HG02840 (cell line): Measurements from ENCODE around the gene MAN1A1.
"Not testable (repeated sequence)": the region's sequence is repeated elsewhere in the genome, so short reads cannot be mapped to it uniquely, and the experiment has no call there.

ENCODE experiments used
- ATAC-seq: cut with Tn5 transposase; IDR thresholded peaks from one replicate; pipeline ENCODE4 v1.9.1; 2021; ENCODE audit warnings: mild to moderate bottlenecking, moderate library complexity, moderate number of reproducible peaks; ENCODE audit not compliant: unreplicated experiment, low FRiP score

The MAN1A1 gene

DNA sequence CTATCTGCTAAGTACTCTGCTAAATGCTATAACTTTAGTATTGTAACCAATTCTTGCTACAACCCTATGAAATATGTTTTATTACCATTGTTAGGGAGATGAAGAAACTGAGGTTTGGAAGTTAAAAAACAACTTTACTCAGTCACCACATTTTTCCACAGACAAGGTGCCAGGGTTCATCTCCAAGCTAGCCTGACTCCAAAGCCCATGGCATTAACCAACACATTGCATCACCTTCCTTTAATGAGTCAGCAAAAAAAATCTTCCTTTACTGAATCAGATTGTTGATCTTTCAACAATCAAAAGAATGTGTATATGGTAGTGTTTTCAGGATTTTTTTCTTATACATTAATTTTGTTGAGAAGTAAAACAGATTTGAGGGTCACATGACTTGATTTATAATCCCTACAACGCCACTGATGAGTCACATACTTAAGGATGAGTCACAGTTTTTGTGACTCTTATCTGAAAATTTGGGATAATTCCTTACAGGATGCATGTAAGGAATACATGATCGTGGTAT, 41.5 kb downstream of the MAN1A1 start:
- no peak for ATAC-seq

DNA sequence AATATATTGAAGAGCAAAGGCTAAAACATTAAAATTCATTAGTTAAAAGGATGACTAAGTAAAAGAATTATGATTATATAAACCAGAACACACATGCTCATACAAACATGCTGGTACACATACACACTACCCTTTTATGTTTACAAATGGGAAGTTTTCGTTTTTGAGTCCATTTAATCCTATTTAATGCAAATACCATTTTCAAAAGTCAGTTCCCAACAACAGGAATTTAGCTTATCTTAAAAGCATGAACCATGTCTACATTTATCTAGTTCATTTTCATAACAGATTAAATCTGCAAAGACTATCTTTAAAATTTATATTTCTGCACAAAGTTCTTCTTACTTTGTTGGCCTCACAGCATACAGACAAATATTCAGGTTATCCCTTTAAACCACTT, 42.5 kb downstream of the MAN1A1 start:
- ATAC-seq, result no peak

DNA sequence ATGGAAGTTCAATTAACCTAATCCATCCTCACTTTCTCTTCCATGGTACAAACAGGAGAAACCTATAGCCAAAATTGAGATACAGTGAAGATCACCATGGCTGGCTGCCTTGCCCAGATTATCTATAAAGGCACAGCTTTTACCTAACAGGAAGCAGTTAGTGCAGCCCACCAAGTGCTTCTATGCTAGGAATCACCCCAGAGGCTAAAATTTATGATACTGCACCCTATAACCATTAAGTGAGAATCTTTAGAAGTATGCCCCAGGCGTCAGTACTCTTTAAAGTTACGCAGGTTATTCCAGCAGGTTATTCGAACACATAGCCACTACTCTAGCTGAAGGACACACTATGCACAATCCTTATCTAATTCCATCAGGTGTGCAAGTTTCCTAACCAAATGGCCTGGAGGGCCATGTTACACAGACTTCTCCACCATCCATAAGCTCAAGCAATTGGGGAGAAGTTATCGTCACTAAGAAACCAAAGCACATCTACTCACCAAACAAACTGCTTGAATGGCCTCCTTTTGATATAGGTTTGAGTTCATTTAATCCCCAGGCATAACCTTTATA, 43.1 kb downstream of the MAN1A1 start:
- no peak for ATAC-seq

DNA sequence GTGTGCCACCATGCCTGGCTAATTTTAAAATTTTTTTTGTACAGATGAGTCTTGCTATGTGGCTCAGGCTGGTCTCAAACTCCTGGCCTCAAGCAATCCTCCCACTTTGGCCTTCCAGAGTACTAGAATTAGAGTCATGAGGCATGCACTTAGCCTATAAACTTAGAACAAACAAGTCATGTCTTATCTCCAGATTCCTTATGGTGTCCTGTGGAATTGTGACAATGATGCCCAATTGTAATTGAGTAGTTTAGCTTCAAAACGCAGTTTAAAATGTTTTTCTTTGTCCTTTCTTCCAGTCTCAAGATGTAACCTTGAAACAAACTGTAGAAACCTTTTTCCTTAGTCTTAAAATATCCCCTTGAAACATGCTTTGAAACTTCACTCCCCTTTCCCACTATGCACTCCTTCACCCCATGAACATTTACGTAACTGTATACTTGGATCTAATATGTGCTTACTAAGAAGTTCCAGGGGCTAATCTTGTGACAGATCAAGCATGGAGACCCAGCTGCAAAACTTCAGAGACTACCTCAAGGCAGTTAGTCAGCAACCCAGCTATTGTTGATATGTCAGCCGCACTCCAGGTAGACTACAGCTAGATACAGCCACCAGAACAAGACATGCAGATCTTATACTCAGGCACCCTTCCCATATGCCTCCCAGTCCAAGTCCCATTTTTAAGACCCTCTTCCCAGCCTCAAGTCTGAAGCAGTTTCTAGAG, 46.2 kb downstream of the MAN1A1 start:
- no peak for ATAC-seq

DNA sequence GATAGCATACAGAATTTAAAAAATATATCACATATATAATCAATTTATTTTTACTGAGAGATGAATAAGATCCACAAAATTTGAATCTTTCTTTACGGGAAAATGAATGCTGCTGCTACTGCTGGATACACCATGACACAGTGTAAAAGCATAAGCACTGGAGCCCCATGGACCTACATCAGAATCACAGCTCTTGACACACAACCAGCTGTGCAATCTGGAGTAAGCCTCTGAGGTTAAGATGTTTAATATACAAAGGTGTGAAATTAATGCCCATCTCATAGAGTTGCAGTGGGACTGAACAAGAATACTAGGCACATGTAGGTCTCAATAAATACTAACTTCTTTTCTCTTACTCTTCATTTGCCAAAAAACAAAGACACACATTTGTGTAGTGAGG, 48.1 kb downstream of the MAN1A1 start:
- no peak for ATAC-seq

DNA sequence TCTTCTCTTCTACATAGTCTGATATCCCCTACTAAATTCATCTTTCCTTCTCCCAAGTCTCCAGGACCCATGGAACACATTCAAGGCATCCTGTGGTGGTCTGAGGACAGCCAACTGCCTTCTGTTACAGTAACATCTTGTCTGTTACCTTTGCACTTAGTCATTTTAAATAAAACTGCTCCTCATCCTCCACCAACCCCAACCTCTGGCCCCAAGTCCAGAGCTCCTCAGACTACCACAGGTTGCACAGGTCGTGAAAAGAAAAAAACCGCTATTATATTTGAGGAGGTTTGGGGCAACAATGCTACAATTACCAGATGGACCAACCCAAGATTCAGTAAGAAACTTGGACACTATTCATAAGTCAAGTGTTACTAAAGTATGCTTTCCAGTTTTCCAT, 49.9 kb downstream of the MAN1A1 start:
- ATAC-seq, result no peak

DNA sequence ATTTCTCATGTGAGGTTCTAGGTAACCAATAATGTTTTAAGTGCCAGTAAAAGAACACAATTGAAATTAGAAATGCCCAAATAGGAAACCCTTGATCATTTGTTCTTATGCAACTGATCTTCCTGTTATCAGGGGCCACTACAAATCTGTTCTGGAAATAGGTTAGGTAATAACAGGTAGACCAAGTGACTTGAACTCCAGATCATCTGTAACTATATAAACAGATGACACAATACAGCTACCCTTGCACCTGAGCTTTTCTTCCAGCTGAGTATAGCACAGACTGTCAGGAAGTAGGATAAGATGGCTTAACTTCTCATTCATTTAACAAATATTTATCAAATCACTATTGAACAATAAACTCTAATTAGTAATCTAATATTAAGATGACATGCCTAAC, 52.5 kb downstream of the MAN1A1 start:
- ATAC-seq, result no peak

DNA sequence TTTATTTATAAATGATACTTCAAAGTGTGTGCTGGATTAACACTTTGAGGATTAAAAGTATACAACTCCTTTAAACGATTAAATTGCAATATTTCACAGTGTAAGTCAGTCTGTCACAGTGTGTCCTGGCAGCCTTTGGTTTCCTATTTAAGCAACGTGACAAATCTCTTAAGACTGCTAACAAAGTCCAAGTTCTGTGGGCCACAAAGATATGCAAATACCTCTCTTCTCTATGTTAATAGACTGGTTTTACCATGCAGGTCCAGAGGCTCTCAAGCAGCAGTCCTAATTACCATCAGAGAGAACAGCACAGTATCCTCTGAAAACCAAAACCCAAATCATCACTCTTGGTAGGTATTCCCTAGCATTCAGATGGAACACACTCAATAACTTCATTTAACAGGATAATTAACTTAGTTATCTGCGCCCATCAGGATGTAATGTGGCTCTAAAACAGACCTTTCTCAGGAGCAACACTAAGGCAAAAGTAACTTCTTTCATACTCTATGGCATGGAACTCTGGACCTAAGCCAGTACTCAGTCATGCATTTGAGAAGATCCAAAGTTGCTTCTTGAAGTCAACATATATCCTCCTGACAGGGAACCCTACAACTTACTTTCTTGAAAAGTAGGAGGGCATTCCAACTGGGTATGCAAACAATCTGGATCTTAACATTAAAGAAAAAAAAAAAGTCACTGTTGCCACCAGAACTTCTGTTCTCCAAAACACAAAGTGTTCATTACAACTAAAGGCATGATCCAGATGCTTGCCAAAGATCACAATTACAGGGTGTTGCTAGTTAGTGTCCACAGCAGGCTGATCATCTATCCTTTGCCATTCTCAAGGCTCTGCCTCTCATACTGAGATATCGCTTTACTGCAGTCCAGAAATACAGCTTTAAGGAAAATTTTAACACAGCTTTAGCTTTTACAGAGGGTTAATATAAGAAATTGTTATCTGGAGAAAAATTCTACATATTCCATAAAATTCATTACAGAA, 53.2 kb downstream of the MAN1A1 start:
- no peak for ATAC-seq

DNA sequence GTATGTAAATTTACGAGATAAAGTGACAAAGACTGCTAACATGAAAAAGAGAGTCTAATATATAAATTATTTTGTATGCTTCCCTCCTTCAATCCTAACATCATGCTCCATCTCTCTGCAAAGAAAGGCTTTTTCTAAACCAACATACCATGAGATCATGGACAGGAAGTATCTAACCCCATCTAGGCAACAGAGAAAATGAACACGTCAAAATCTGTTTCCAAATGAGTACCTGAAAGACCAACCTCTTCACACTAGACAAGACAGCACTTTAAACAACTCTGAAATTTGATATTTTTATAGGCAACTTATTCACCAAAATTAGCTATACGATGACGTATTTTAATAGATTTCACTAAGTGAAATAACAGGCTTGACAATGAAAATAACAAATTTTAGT, 54.6 kb downstream of the MAN1A1 start:
- ATAC-seq, result no peak

DNA sequence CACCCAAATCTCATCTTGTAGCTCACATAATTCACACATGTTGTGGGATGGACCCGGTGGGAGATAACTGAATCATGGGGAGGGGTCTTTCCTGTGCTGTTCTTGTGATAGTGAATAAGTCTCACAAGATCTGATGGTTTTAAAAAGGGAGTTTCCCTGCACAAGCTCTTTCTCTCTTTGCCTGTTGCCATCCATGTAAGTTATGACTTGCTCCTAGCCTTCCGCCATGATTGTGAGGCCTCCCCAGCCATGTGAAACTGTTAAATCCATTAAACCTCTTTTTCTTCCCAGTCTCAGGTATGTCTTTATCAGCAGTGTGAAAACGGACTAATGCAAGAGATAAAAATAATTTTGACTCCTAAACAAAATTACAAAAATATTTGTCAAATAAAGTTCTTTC, 58.5 kb downstream of the MAN1A1 start:
- not testable (repeated sequence) for ATAC-seq

DNA sequence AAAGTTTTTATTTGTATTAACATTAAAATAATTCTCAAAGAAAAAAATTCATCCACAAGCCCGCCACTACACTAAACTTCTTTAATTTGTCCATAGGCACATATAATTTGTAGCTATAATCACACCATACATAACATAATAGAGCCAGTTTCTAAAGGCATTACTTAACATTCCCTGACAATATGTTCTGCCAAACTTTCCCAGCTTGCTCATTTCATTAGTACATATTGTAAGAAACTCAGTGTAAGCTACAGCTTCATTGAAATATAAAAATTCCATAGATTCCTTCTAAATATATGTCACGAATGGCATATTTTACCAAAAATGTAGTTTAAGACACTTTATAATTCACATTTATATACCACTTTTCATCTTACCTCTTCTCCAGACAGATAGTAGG, 59.3 kb downstream of the MAN1A1 start:
- no peak for ATAC-seq

DNA sequence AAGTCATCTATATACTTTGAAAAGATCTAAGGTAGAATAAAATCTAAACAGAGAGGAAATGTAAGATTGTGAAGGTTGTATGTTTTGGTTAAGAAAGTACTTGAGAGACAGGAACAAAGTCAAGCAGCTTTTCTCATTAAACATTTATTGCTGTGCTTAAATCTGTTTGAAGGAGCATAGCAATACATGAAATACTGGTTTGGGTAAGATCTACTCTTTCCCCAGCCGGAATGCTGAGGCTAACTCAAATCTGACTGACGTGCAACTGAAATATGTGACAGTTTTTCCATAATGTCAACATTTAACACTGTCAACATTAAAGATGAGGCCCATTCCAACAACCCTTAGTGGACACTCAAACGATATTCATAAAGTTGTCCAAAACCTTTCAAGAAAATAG, 59.9 kb downstream of the MAN1A1 start:
- ATAC-seq, result no peak

DNA sequence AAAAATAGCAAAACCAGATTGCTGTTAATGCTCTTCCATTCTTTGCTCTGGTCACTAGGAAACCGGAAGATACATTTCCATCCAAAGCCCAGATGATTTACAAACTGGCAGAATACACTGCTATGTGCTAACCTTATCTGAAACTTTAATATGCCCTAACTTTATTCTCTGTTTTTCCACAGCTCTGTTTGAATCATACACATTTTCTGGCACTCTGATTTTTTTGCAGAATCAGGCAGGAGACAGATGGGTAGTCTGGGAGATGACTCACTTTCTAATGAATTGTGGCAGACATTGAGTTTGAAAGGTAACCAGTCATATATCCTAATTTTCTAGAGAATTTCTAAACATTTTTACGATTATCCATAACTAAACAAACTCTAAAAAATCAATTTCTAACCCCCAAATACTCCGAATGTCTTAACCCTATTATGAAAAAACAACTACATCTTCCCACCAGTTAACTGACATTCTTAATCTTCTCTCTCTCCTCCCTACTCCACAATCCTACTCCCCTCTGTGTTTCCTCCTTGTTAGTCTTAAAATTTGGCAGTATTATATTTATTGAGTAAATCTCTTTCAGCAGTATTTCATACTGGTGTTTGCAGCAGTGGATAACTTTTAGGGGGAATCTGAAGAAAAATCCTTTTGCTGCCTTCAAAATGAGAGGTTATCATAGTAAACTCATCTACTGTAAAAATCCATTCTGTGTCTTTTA, 63.5 kb downstream of the MAN1A1 start:
- no peak for ATAC-seq

DNA sequence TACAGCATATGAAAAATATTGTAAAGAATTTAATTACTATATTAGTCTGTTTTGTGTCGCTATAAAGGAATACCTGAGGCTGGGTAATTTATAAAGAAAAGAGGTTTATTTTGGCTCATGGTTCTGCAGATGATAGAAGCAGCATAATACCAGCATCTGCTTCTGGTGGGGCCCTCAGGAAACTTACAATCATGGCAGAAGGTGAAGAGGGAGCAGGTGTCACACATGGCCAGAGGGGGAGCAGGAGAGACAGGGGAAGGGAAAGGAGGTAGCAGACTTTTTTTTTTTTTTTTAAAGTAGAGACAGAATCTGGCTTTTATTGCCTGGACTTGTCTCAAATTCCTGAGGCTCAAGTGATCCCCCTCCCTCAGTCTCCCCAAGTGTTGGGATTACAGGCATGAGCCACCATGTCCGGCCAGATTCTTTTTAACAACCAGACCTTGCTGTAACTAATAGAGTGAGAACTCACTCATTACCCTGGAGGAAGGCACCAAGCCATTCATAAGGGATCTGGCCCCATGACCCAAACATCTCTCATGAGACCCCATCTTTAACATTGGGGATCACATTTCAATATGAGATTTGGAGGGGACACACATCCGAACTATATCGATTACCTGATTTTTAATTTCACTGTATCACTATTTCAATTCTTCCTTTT, 64.6 kb downstream of the MAN1A1 start:
- no peak for ATAC-seq

DNA sequence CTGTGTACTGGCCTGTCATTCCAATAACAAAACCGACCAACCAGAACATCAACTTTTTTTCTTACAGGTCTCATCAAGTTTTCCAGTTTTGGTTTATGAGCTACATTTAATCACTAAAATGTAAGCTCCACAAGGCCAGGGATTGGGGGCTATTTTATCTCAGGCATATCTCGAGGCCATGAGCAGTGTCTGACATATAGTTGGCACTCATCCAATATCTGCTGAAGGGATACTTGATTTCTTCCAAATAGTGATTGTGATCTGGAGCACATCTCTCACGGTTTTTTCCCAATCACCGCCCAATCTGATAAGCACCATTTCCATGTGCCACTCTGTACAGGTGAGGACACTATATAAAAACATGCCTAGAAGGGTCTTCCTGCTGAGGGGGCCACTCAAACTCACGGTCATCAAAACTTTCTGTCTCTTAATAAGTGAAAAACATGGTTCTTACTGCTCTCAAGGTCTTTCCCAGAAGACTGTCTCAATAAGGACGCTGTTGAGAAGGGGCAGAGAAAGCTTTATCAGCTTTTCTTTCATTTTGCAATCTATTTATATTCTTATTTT, 65.5 kb downstream of the MAN1A1 start:
- no peak for ATAC-seq

DNA sequence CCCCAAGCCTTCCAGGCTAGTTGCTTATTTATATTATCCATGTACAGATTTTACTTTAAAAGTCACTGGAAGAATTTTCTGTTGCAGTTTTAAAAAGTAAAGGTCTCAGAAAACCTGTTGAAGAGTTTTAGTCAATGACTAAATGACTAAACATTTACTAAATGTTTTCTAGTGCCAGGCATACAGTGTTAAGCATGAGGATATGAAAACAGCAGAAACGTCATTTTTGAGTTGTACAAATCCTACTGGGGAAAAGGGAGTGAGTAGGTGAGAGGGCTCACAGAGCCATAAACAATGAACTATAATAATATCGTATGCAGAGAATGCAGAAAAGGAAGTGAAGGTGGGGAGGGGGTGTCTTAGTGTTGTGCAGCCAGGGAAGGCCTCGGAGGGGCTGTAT, 66.3 kb downstream of the MAN1A1 start:
- ATAC-seq, result no peak

DNA sequence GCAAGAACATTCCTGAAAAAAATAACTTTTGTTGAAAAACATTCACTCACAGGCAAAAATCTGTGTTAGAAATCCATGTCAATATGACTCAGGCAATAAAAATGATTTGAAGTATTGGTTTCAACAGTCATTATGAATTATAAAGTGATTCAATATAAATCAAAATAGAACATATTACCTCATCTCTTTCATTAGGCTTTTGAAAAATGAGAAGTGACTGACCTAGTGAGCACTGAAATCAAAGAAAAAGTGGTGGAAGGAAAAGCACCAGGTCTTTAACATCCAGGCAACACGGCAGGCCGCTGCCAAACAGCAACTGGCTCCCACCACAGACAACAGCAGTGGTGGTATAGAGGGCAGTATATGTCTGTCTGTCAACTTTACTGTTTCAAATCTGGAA, 68.9 kb downstream of the MAN1A1 start:
- no peak for ATAC-seq

DNA sequence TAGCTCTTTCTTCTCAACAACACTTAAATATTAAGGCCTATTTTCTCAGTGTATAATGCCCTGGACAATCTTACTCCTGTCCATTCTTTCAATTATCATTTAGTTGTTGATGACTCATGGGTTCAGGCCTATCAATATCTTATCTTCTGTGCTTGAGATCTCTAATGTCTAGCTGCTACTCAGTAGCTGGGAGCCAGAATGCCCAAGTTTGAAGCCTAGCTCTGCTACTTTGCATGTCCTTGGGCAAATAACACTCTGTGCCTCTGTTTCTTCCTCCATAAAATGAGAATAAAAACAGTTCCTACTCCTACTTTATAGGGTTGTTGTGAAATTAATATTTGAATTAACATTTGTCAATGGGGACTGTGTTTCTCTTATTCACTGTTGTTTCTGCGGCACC, 69.5 kb downstream of the MAN1A1 start:
- ATAC-seq, result no peak

DNA sequence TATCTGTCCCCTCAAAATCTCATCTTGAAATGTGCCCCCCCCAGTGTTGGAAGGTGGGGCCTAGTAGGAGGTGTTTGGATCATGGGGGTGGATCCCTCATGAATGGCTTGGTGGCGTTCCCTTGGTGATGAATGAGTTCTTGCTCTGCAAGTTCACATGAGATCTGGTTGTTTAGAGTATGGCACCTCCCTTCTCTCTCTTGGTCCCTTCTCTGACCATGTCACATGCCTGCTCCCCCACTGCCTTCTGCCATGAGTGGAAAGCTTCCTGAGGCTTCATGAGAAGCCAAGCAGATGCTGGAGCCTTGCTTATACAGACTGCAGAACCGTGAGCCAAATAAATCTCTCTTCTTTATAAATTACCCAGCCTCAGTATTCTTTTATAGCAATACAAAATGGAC, 70.9 kb downstream of the MAN1A1 start:
- ATAC-seq, result no peak

DNA sequence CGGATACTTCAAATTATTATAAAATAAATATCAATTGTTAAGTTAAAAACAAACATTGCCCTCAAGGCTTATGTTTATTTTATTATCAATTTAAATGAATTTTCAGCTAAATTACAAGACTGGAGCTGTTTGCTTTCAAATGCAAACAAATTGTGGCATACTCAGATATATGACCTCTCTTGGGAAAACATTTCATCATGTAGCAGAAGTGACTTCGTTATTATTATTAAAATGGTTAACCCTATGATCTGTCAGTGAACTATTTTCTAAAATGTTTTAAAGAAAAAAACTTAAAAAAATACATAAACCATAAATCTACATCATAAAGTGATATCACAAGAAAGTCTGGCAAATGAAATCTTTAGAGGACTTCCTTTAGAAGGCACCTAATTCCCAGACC, 72.5 kb downstream of the MAN1A1 start:
- no peak for ATAC-seq
